Stimulated activated effector memory CD8-positive, alpha-beta T cell treated with anti-CD3 and anti-CD28 coated beads, Interleukin-12 subunit alpha, Interleukin-12 subunit beta, amount 100 ng/mL, for 72 hours (primary cell): ENCODE measurements around the gene COL26A1.
"Not testable (repeated sequence)": the region's sequence is repeated elsewhere in the genome, so short reads cannot be mapped to it uniquely, and the experiment has no call there.

ENCODE experiments used
- ATAC-seq: fragments of 150-1000 bp; cut with Tn5 transposase; 2 replicates; pipeline ENCODE4 v1.10.0; 2021
- DNase-seq, 2 donors: peaks; one replicate each; pipeline ENCODE4 v3.0.0; 2021 to 2022; ENCODE audit warnings: low spot score in 2 of 2
- H3K27ac Mint-ChIP-seq: one replicate; pipeline ENCODE4 v1.8.0; 2022; ENCODE audit warnings: mild to moderate bottlenecking, mixed read lengths
- H3K36me3 Mint-ChIP-seq: one replicate; pipeline ENCODE4 v1.8.0; 2022; ENCODE audit warnings: mild to moderate bottlenecking, mixed read lengths
- H3K4me1 Mint-ChIP-seq: one replicate; pipeline ENCODE4 v1.8.0; 2022; ENCODE audit warnings: mixed read lengths
- H3K4me3 Mint-ChIP-seq: one replicate; pipeline ENCODE4 v1.8.0; 2022; ENCODE audit warnings: mild to moderate bottlenecking, mixed read lengths
- H3K9me3 Mint-ChIP-seq: one replicate; pipeline ENCODE4 v1.8.0; 2022; ENCODE audit warnings: mixed read lengths

Gene COL26A1

GRCh38 chr7:101410743-101411507 is 48.2 kb downstream of the COL26A1 start:
- no peaks in the 10 kb centered on the region for H3K36me3 Mint-ChIP-seq
- H3K4me1 Mint-ChIP-seq = peaks cover 10% of the 10 kb centered on the region
- no peak for ATAC-seq
- H3K4me3 Mint-ChIP-seq = no peak overlapping the region
- peaks cover 3% of the 10 kb centered on the region for H3K9me3 Mint-ChIP-seq
- peak; percentile 20 to 70 for DNase-seq
- no peak overlapping the region for H3K27ac Mint-ChIP-seq

GRCh38 chr7:101411508-101411874 is 48.8 kb downstream of the COL26A1 start:
- DNase-seq (no peak), ATAC-seq (peak; percentile 48)
- H3K4me3 Mint-ChIP-seq = no peak overlapping the region
- H3K9me3 Mint-ChIP-seq = peaks cover 3% of the 10 kb centered on the region
- H3K27ac Mint-ChIP-seq = no peak overlapping the region
- peaks cover 10% of the 10 kb centered on the region for H3K4me1 Mint-ChIP-seq
- H3K36me3 Mint-ChIP-seq = no peaks in the 10 kb centered on the region

GRCh38 chr7:101412976-101413375 is 50.3 kb downstream of the COL26A1 start:
- Mint-ChIP-seq H3K27ac (no peak overlapping the region), H3K4me1 (peaks cover 10% of the 10 kb centered on the region), H3K9me3 (peaks cover 3% of the 10 kb centered on the region), H3K4me3 (no peak overlapping the region), H3K36me3 (no peaks in the 10 kb centered on the region)
- no peak for DNase-seq
- no peak for ATAC-seq

GRCh38 chr7:101418694-101419093 is 56.0 kb downstream of the COL26A1 start:
- H3K4me3 Mint-ChIP-seq = no peak overlapping the region
- ATAC-seq = no peak

GRCh38 chr7:101419831-101420230 is 57.2 kb downstream of the COL26A1 start:
- no peak overlapping the region for H3K27ac Mint-ChIP-seq
- H3K36me3 Mint-ChIP-seq = no peaks in the 10 kb centered on the region
- DNase-seq (no peak), ATAC-seq (no peak)
- H3K4me3 Mint-ChIP-seq = no peak overlapping the region
- no peaks in the 10 kb centered on the region for H3K9me3 Mint-ChIP-seq
- no peaks in the 10 kb centered on the region for H3K4me1 Mint-ChIP-seq

More at GRCh38 chr7:101418694-101419093, 56.0 kb downstream of the COL26A1 start:
- H3K4me1 Mint-ChIP-seq = no peaks in the 10 kb centered on the region
- H3K36me3 Mint-ChIP-seq = no peaks in the 10 kb centered on the region
- no peaks in the 10 kb centered on the region for H3K9me3 Mint-ChIP-seq
- no peak for DNase-seq
- no peak overlapping the region for H3K27ac Mint-ChIP-seq

GRCh38 chr7:101420436-101420835 is 57.8 kb downstream of the COL26A1 start:
- H3K36me3 Mint-ChIP-seq = no peaks in the 10 kb centered on the region
- ATAC-seq (peak; percentile 24), DNase-seq (no peak)
- H3K9me3 Mint-ChIP-seq = no peaks in the 10 kb centered on the region
- no peak overlapping the region for H3K4me3 Mint-ChIP-seq
- no peak overlapping the region for H3K27ac Mint-ChIP-seq
- no peaks in the 10 kb centered on the region for H3K4me1 Mint-ChIP-seq

- H3K4me3 Mint-ChIP-seq = no peak overlapping the region
Observed at GRCh38 chr7:101422356-101423195, 59.9 kb downstream of the COL26A1 start.

GRCh38 chr7:101426303-101427011 is 63.8 kb downstream of the COL26A1 start:
- DNase-seq = no peak
- ATAC-seq = no peak
- H3K9me3 Mint-ChIP-seq = no peaks in the 10 kb centered on the region
- peaks cover 7% of the 10 kb centered on the region for H3K4me1 Mint-ChIP-seq
- no peaks in the 10 kb centered on the region for H3K36me3 Mint-ChIP-seq
- no peak overlapping the region for H3K27ac Mint-ChIP-seq
- no peak overlapping the region for H3K4me3 Mint-ChIP-seq

More at GRCh38 chr7:101422356-101423195, 59.9 kb downstream of the COL26A1 start:
- H3K4me1 Mint-ChIP-seq = no peaks in the 10 kb centered on the region
- H3K27ac Mint-ChIP-seq = no peak overlapping the region
- no peaks in the 10 kb centered on the region for H3K36me3 Mint-ChIP-seq
- DNase-seq = no peak
- no peak for ATAC-seq
- H3K9me3 Mint-ChIP-seq = no peaks in the 10 kb centered on the region

GRCh38 chr7:101428093-101428866 is 65.6 kb downstream of the COL26A1 start:
- H3K4me1 Mint-ChIP-seq = peaks cover 7% of the 10 kb centered on the region
- ATAC-seq (no peak), DNase-seq (no peak)
- no peak overlapping the region for H3K4me3 Mint-ChIP-seq
- H3K36me3 Mint-ChIP-seq = no peaks in the 10 kb centered on the region
- H3K9me3 Mint-ChIP-seq = no peaks in the 10 kb centered on the region
- no peak overlapping the region for H3K27ac Mint-ChIP-seq

- H3K27ac Mint-ChIP-seq = no peak overlapping the region
- DNase-seq = no peak
- no peaks in the 10 kb centered on the region for H3K9me3 Mint-ChIP-seq
- H3K36me3 Mint-ChIP-seq = no peaks in the 10 kb centered on the region
- peaks cover 7% of the 10 kb centered on the region for H3K4me1 Mint-ChIP-seq
- ATAC-seq = no peak
- no peak overlapping the region for H3K4me3 Mint-ChIP-seq
Observed at GRCh38 chr7:101432316-101432715, 69.6 kb downstream of the COL26A1 start.

GRCh38 chr7:101433688-101434087 is 71.0 kb downstream of the COL26A1 start:
- no peaks in the 10 kb centered on the region for H3K9me3 Mint-ChIP-seq
- H3K4me1 Mint-ChIP-seq = no peaks in the 10 kb centered on the region
- no peak for DNase-seq
- no peaks in the 10 kb centered on the region for H3K36me3 Mint-ChIP-seq
- no peak overlapping the region for H3K27ac Mint-ChIP-seq
- ATAC-seq = no peak
- H3K4me3 Mint-ChIP-seq = no peak overlapping the region

GRCh38 chr7:101434155-101434554 is 71.5 kb downstream of the COL26A1 start:
- H3K27ac Mint-ChIP-seq, H3K4me1 Mint-ChIP-seq, ATAC-seq, H3K9me3 Mint-ChIP-seq, DNase-seq, H3K36me3 Mint-ChIP-seq, H3K4me3 Mint-ChIP-seq: not testable (repeated sequence)

- Mint-ChIP-seq H3K9me3 (no peaks in the 10 kb centered on the region), H3K4me3 (no peak overlapping the region), H3K4me1 (no peaks in the 10 kb centered on the region), H3K36me3 (no peaks in the 10 kb centered on the region), H3K27ac (no peak overlapping the region)
- ATAC-seq = no peak
- DNase-seq = no peak
Observed at GRCh38 chr7:101435461-101436220, 73.0 kb downstream of the COL26A1 start.

GRCh38 chr7:101436221-101436735 is 73.6 kb downstream of the COL26A1 start:
- Mint-ChIP-seq H3K27ac (no peak overlapping the region), H3K9me3 (no peaks in the 10 kb centered on the region), H3K4me3 (no peak overlapping the region), H3K36me3 (no peaks in the 10 kb centered on the region), H3K4me1 (no peaks in the 10 kb centered on the region)
- DNase-seq = no peak
- no peak for ATAC-seq
